ENCODE data around the gene SLC16A2.
"Not testable (repeated sequence)": the region's sequence is repeated elsewhere in the genome, so short reads cannot be mapped to it uniquely, and the experiment has no call there.

The SLC16A2 gene

DNA sequence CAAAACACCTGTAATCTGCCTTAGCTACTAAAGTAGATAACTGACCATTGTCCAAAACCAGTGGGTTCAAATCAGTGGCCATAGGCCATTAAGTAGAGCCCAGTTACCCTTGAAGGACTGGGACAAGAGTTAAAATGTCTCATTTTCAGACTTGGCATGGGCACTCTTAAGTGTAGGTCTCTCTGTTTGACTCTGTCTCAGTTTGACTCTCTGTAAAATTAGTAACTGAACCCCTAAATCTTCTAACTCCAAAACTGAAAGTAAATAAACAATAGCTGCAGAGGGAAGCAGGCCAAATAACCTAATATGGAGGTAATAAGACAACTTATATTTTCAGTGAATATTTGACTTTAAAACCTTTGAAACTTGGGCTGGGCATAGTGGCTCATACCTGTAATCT is 89.1 kb downstream of the SLC16A2 start:
- DNase-seq: no peak

DNA sequence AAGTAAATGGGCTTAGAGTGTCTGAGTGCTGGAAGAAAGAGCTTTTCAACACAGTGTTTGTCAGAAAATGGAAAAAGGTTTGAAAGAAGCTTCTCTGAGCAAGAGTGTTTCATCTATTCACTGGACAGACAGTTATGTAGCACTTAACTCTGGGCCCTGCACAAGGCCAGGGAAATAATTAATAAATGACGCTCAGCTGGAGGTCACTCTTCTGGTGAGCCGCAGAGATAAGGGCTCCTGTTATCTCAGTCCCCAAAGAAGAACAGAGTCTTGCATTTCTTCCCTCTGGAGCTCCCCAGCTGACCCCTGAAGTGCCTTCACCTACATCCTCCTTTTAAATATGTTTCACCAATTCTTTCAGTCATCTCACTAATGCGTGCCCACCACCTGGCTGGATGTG is 90.4 kb downstream of the SLC16A2 start:
- no peak for DNase-seq

DNA sequence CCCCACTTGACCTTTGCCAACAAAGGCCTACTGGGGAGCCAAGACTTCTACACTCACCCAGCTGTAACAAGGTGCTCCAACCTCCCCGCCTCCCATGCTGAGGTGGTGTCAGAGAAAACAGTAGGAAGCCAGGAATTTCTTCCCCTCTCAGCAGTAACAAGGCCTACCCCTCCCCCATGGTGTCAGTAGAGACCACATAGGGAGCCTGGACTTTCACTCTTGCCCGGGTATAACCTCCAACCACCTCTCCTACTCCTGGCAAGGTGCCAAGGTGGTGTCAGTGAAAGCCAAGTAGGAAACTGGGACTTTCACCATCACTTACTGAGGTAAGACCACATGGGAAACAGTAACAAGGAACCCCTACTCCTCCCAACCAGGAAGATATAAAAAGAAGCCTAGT is 93.1 kb downstream of the SLC16A2 start:
- no peak for DNase-seq

DNA sequence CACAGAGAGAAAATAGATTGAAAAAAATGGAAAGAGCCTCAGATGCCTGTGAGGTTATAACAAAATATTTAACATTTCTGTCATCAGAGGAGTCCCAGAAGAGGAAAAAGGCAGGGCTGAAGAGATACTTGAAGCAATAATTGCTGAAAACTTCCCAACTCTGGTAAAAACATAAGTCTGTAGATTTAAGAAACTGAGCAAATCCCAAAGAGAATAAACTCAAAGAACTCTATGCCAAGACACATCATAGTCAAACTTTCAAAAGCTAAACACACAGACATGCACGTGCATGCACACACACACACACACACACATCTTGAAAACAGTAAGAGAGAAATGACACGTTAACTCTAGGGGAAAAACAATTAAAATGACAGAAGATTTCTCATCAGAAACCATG is 94.1 kb downstream of the SLC16A2 start:
- DNase-seq: no peak

DNA sequence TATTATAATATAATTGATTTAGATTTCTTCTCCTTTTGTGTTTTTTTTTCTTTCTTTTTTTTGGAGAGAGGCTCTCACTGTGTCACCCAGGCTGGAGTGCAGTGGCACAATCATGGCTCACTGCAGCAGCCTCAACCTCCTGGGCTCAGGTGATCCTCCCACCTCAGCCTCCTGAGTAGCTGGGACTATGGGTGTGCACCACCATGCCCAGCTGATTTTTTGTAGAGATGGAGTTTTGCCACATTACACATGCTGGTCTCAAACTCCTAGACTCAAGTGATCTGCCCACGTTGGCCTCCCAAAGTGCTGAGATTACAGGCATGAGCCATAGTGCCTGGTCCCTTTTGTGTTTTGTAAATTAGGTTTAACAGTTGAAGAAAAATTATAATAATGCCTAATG is 94.7 kb downstream of the SLC16A2 start:
- DNase-seq: not testable (repeated sequence)

DNA sequence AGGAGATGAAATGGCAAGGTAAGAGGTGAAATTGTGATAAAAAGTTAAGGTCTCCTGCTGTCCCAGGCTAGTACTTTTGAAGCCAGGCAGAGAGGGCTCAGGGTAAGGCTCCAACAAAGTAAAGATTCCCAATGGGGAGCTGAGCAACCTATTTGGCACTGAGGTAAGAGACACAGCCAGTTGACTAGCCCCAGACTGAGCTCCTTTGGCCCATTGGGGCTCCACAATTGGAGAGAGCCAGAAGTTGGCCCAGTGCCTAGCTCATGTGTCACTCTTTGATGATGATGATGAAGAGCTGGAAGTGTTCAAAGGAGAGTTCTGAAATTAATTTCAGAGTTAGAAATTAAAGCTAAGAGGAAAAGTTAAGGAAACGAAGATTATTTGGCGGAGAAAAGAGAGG is 98.6 kb downstream of the SLC16A2 start:
- no peak for DNase-seq

DNA sequence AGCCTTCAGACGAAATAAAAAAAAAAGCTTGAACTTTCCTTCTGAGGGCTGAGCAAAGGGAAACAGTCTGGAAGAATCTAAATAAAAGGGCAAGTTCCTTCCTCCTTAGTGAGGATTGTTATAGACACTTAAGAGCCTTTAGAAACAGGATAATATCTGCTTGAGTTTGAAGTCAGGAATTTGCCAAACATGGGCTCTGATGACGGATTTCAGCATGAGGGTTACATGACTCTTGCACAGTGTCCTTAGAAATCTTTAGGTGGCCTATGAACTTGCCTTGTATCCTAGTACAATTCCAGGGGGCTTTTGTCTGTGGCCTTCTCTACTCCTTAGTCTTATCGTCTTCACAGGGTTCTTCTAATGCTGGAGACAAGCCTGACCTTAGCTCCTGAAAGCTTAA is 99.0 kb downstream of the SLC16A2 start:
- no peak for DNase-seq

DNA sequence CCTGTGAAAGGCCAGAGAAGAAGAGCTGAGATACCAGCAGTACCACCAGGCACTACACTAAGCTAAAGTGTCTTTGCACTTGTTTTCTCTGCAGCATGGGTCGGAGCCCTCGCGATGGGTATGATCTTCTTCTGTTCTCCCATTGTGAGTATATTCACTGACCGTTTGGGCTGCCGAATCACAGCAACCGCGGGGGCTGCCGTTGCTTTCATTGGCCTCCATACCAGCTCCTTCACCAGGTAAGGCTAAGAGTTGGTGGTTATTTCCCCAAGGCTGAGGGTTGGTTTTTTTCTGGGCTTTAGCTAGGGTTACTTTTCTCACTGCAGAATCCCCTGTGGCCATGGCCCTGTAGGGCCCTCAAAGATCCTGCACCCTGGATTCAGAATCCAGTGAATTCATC is 99.6 kb downstream of the SLC16A2 start:
- DNase-seq: no peak

DNA sequence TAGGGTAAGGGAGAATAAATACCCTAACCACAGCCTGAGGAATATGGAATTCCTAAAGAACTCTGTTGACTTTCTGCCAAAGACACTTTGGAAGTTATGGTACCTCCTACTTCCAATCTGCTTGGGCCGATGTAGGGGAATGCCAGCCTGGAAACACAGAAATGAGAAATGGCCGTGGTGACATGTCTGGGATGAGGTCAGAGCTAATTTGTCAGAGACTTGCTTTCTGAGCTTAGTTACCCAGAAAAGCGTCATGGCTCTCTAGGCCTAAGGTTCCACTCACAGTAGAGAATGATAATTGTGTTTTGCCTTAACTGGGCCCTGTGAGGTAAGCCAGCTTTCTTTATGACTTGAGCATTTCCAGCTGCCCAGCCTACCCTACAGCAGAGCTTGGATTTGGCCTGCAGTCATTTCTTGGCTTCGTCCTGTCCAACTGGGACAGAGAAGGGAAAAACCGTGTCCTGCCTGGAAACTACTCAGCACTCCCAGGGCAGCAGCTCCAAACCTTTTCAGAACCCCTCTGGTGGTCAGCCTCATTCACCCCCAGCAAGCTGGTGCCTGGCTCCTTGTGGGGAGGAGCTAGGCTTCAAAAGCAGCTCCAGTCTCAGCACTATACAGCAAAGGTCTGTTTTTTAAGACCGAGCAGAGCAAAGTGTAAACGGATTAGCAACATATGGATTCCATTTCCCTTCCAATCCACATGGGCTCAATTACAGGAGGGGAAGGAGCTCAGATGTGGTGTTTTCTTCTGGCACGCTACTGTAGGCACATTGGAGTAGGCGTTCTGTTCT is 100.9 kb downstream of the SLC16A2 start:
- no peak for DNase-seq

DNA sequence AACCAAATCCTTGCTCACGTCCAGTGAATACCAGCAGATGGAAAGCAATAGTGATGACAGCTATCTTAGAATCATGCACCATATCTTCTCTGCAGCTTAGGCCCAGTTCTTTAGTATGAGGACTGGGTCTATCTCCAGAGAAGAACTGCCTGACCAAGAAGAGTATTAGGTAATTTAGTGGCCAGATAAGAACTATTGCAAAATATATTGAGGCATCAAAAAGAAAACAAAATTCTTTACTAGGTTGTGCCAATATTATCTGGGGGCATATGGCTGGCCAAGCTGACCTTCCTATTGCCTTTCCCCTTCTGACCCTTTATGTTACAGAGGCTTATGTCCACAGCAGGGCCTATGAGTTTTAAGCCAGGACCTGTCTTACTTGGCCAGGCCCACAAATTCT is 101.9 kb downstream of the SLC16A2 start:
- no peak for DNase-seq

DNA sequence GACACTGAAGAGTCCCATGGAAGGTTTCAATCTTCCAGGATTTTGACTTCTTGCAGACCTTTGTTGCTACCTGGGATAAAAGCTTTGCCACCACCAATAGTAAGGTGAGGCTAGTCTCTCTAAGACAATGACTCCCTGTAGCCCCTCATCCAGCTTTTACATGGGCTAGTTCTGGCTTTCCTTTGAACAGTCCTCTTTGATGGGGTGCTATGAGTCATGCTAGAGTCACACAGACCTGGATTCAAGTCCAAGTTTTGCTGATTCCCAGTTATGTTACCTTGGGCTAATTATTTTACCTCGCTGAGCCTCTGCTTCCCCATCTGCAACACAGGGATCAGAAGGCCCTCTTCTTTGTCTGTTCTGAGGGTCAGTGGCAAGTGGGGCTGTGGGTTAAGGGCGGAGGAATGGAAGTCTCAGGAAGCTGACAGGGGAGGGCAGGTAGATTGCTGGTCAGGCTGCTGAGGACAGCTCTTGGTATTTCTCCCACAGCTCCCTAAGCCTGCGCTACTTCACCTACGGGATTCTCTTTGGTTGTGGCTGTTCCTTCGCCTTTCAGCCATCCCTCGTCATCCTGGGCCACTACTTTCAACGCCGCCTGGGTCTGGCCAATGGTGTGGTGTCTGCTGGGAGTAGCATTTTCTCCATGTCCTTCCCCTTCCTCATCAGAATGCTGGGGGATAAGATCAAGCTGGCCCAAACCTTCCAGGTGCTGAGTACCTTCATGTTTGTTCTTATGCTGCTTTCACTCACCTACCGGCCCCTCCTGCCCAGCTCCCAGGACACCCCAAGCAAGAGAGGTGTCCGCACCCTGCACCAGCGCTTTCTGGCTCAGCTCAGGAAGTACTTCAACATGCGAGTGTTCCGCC is 102.8 kb downstream of the SLC16A2 start:
- DNase-seq: no peak

DNA sequence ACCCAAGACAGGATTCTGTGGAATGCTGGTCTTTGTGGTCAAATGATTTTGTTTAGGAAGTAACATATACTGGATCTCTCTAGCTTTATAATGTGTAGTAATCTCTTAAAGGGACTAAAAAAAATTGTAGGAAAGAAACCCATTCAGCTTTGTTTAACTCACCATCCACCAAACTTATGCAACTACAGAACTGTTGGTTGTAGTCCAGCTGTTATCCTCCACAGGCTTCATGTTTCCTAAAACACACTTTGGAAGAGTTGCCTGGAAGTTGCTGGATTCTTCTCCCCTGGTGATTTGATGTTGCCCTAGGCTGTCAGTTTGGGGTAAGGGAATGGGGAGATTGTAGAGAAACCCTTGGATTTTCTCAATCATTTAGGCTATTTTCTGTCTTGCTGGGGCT is 103.8 kb downstream of the SLC16A2 start:
- no peak for DNase-seq

DNA sequence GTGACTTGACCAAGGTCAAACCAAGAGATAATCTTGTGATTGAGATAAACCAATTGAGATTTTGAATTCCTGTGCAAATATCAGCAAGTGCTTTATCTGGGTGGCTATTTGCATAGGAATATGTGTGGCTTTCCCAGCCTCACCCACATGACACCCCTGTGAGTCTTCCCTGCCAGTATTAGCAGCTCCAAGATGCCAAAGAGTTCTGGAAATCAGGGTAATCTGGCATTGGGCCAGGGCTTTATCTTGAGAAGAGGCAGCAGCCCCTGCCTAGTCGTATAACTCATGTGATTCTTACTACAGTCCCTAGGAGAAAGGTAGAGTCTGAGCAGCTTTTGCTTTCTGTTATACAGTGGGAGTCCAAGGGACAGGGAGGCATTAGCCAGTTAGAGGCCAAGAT is 105.5 kb downstream of the SLC16A2 start:
- DNase-seq: no peak

DNA sequence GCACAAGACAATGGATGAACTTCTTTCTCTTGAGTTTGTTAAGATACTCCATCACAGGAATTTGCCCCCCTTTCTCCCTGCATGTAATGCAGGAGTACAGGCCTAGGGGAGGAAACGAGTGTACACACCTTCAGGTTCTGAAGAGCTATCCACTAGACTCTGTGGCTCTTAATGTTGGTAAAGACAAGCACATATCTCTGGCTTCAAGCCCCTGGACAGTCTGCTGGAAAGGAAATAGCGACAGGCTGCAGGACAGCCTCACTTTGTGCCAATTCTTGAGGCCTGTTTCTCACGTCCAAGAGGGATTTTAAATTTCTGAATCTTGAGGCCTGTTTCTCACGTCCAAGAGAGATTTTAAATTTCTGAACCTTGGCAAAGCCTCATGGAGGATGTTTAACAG is 106.1 kb downstream of the SLC16A2 start:
- no peak for DNase-seq

DNA sequence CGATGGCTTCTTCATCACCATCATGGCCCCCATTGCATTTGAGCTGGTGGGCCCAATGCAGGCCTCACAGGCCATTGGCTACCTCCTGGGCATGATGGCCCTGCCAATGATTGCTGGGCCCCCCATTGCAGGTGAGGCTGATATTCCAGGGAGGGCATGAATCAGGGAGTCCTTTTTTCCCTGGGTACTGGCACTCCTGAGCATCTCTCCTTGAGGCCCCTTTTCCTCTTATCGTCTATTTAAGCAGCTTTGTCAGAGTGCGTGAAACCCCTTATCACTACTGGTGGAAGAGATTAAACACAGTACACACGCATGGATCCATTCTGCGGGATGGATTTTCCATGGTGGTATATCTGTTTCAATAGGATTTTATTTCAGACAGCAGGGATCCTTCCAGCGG is 108.0 kb downstream of the SLC16A2 start:
- no peak for DNase-seq

DNA sequence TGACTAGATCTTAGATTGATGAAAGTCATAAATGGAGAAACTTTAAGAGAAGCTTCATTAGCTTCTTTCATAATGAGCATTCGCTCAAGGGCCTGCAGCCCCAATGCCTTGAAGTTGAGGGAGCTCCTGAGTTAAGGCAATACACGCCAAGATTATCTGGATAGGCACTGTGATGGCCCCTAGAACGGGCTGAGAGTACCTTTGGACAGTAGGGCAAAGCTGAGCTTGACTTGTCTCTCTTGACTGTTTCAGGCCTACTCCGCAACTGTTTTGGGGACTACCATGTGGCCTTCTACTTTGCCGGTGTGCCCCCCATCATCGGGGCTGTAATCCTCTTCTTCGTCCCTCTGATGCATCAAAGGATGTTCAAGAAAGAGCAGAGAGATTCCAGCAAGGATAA is 109.8 kb downstream of the SLC16A2 start:
- DNase-seq: no peak

DNA sequence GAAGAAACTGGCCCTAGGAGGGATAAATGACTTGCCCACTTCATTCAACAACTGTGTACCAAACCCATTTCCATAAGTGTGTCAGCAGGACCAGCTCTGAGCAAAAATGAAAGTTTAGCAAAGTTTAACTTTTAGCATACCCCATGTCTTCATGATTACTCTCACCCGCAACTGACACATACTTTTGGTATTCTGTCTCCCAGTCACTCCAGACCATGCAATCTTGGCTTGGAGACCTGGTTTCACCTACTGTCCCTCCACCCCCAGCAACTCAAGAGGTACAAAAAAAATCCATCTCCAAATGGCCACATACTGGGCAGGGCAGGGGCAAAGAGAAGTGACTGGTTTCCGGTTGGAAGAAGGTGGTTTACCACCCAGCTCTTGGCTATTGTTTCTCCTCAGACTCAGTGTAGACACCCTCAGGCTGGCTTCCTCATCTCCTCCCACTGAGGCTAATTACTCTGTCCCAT is 113.3 kb downstream of the SLC16A2 start:
- no peak for DNase-seq

DNA sequence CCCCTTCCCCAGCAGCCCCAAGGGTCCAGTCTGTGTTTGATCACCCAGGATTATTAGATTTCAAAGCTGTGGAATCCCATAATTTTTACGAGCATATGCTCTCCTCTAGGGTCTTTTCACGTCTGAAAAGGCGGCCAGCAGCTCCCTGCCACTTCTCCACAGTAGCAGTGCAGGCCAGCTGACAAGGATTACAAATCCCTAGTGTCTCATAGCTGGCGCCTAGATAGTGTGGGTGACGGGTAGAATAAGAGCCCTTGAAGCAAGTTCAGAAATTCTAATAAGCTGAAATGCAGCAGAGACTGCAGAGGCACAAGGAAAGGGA is 113.8 kb downstream of the SLC16A2 start:
- DNase-seq: no peak

DNA sequence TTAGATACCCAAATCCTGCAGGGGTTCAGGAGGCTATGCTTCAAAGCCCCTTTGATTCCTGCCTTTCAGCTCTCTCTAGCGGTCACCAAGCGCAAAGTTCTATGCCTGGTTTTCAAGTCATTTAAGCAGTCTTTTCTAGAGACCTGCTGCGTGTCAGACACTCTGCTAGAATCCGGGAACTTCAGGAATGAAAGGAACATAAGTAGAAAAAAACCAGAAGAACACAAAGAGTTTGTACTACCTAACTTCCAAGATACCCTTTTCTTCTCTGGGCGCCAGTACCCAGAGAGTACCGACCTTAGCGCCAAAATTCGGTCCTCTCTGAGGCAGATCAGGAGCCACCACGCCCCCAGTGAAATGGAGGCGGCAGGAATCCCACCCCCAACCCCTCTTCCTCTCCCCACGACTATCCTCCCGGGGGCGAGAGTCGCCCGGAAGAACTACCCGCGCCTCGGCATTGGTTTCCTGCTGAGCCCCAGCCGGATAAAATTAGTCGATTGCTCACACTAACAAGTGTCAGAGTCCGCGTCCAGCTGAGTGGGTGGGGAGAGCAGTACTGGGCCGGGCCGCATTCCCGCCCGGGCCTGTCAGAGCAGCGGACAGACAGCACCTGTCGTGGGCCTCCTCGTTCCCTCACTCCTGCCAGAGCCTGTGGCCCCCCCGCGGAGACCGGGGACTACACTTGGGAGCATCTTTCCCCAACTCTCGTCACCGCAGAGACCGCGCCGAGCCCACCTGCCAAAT is 114.3 kb downstream of the SLC16A2 start:
- DNase-seq: peak; percentile 50

DNA sequence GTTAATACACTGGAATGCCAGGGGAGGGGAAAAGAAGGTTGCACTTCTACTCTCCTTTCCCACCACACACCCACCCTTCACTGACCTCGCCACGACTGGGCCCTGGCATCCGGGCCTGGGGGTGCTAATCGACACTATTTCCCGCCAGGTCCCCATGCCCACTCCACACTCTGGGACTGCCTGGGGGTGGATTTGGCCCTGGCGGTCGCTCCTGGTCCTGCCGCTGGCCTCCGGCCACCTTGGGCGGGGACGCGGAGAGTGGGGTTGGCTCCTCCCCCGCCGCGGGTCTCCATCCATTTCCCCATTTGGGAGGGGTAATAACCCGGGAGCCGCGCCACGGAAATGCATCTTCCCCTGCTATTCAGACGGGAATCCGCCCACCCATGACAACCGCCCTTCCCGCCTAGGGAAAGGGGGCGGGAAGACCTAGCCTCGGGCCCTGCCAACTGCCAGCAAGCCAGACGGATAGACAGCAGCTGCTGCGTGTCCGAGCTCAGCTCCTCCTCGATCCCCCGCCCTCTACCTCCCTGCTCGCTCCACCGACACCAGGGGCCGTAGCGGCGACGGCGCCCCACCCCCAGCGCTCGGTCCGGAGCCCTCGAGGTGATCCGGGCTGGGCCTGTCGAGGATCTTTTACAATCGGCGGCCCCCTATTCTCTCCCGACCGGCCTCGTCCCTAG is 115.0 kb downstream of the SLC16A2 start:
- peak; percentile 71 for DNase-seq

DNA sequence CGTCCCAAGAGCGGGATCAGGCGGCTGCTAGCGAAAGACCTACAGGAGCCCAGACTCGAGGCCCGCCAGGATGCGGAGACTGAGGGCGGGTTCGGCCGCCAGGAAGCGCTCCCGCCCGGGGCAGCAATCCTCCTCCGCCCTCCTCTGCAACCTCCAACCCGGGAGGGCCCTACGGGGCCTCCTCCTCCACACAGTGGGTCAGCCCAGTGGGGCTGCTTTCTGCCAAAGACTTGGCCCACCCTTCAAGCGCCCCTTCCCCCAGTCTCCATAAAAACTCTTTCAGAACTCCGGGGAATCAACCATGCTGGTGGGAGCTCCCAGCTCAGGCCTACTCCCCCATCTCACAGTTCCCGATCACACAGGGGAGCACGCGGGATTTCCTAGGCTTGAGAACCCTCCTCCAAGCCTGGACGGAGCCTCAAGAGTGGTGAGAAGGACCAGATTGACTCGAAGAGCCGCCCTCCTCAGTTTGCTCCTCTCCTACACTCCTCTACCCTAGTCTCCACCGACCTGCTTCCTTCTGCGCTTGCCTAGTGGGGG is 115.6 kb downstream of the SLC16A2 start:
- no peak for DNase-seq

DNA sequence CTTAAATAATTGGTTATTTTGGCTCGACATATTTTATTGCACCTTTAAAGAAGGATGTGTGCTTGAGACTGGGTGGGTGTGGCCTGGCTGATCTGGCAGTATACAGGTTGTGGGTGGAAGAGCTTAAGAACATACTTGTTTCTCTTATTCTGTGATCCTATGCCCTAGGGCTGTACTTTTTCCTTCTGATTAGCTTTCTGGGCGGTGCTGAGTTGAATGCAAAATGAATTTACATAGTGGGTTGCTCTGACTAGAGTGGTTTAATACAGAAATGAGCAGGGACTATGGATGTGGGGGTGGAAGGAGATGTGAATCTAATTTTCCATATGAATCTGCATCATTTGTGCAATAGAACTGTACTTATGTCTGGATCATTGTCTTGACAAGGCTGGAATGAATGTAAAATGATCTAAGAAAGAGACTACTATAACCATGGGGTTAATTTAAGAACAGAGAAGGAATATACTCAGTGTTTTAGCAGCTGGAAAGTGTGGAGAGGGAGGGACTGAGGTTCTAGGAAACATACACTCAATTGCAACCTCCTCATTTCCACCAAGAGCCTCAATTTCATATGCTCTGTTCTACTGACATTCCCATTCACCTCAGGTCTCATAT is 119.4 kb downstream of the SLC16A2 start:
- DNase-seq: no peak

Data from NCI-H1092 (cell line).